ENCODE data around the gene KANSL1L. TPM values are rescaled to one million over a fixed set of nuclear protein-coding genes. Genes with fewer than 3 reads are reported as not detected.

The KANSL1L gene
- total and polyA plus RNA-seq, 9 of the 15 experiments (the other 6 are each of a cell fraction or from before 2014, with no cell fraction given): 1.3 to 6.7 (median 2.4) TPM

DNA sequence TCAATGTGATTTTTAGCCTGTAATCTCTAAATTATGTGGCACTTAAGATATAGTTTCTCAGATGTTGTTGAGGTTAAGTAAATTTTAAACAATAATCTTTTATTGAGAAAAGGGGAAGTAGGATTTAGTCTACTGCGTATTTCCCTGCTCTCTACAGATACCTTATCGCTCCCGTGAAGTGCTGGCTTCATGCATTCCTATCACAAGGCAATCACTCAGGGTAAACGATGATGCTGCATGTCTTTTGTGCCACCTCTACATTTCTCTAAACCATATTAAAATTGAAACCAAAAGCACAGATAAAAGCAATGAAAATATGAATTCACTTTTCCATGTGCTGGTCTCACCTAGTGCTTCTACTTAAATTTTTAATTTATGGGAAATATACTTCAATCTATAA, 183.2 kb downstream of the KANSL1L start:
- POLR2A ChIA-PET: no interaction called here
- Histone ChIP-seq H3K27me3 (ENCODE audit: control insufficient read depth in 2 of 2, insufficient read depth in 2 of 2, low read length in 2 of 2) (no peaks in the 10 kb centered on the region), H3K9me3 (replicated peaks; ENCODE audit: control insufficient read depth, insufficient read depth, low read depth, low read length) (no peaks in the 10 kb centered on the region), H3K4me2 (ENCODE audit: insufficient read depth, low read length) (no peak overlapping the region), H3K4me3 (no peak overlapping the region), H4K20me1 (replicated peaks; ENCODE audit: control insufficient read depth, insufficient read depth, low read length) (no peaks in the 10 kb centered on the region), H3K79me2 (ENCODE audit: control insufficient read depth, insufficient read depth, low read length) (no peaks in the 10 kb centered on the region), H3K36me3 (ENCODE audit: control insufficient read depth, insufficient read depth, low read length) (no peaks in the 10 kb centered on the region), H3K9me1 (ENCODE audit: control insufficient read depth, insufficient read depth, low read length) (no peaks in the 10 kb centered on the region), H3K4me1 (replicated peaks in 1 of 2; ENCODE audit: control insufficient read depth in 2 of 2, insufficient read depth in 2 of 2, low read length in 2 of 2) (no peaks in the 10 kb centered on the region; a peak in 1 of 5 replicates), H2AFZ (ENCODE audit: low read depth, low read length) (no peak overlapping the region), H3K27ac (ENCODE audit: extremely low read depth, low read depth, low read length) (no peak overlapping the region), H3K9ac (ENCODE audit: insufficient read depth in 1 of 2, low read depth in 2 of 2, low read length in 2 of 2) (no peak overlapping the region)
- in situ Hi-C loops (cut with MboI) (no loop called here), intact Hi-C loops (cut with micrococcal nuclease) (loop anchor here (5.0 kb wide), 1 partner anchor 184 kb away; the partner anchor contains the start of gene KANSL1L)
- FAIRE-seq: no peak
- BruUV-seq (replicated peaks): no TSS peak
- WGBS (ENCODE audit: insufficient coverage, low coverage, missing lambda C conversion rate): 0% methylated on average over 4 of the region's 4 CpGs
- CTCF ChIA-PET (ENCODE audit: low intra/inter-chr PET ratio): interaction anchor here (0.6 to 1.3 kb wide), 2 partner anchors 207 to 1494 kb away, joined by 4 read pairs; no protein-coding TSS in a partner anchor
- peak in 2 of 4 experiments; percentile 19 to 32 for DNase-seq (ENCODE audit: extremely low read depth in 1 of 4, low spot score in 3 of 4)
- ATAC-seq: peak; percentile 55; the same call in 1 of the 3 replicates
- TF ChIP-seq, protein P1, sequence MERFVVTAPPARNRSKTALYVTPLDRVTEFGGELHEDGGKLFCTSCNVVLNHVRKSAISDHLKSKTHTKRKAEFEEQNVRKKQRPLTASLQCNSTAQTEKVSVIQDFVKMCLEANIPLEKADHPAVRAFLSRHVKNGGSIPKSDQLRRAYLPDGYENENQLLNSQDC (CRISPR knock-in tag; IDR thresholded peaks at IDR 0.05): no peak
- TF ChIP-seq FOXA3 (CRISPR knock-in tag; conservative IDR thresholded peaks at IDR 0.05 in 1 of 2, IDR thresholded peaks at IDR 0.05 in 1 of 2) (peak in 1 of 2 experiments; percentile 34; a peak in 1 of 4 replicates), HDAC2 (IDR thresholded peaks at IDR 0.05) (no peak), SMARCA4 (IDR thresholded peaks at IDR 0.05) (peak; percentile 86), BHLHE40 (IDR thresholded peaks at IDR 0.05; ENCODE audit: low read length) (peak; percentile 62), TOE1 (IDR thresholded peaks at IDR 0.05; ENCODE audit: borderline replicate concordance) (no peak), TOE1 (CRISPR knock-in tag; IDR thresholded peaks at IDR 0.05; ENCODE audit: borderline replicate concordance, low read depth) (no peak), TCF3 (CRISPR knock-in tag; IDR thresholded peaks at IDR 0.05) (peak; percentile 66), C11orf30 (IDR thresholded peaks at IDR 0.05; ENCODE audit: low read depth) (peak; percentile 57; the same call in 1 of the 2 replicates), ZBTB8A (IDR thresholded peaks at IDR 0.05; ENCODE audit: partially characterized antibody) (no peak), TEAD1 (CRISPR knock-in tag; IDR thresholded peaks at IDR 0.05) (0 out of 4 replicates have a peak, but pooled peaks of 1 of the 2 experiments have one; percentile 40), ZC3H8 (IDR thresholded peaks at IDR 0.05) (no peak), TRIM24 (IDR thresholded peaks at IDR 0.05) (peak in 1 of 2 experiments; percentile 27; a peak in 1 of 4 replicates), ZNF197 (CRISPR knock-in tag; IDR thresholded peaks at IDR 0.05; ENCODE audit: low read depth) (0 out of 2 replicates have a peak, but pooled peaks have one; percentile 36), RCOR1 (IDR thresholded peaks at IDR 0.05; ENCODE audit: borderline replicate concordance in 1 of 2, low read depth in 2 of 2, low read length in 2 of 2) (peak in 1 of 2 experiments; percentile 87; a peak in 3 of 4 replicates), TEAD4 (IDR thresholded peaks at IDR 0.05; ENCODE audit: low read length) (peak; percentile 92), TEAD4 (CRISPR knock-in tag; IDR thresholded peaks at IDR 0.05; ENCODE audit: borderline replicate concordance) (no peak), NFE2 (IDR thresholded peaks at IDR 0.05; ENCODE audit: low read depth) (peak; percentile 85), GTF2A2 (tag; IDR thresholded peaks at IDR 0.05) (no peak), L3MBTL2 (IDR thresholded peaks at IDR 0.05) (0 out of 2 replicates have a peak, but pooled peaks have one; percentile 21), ZNF717 (CRISPR knock-in tag; IDR thresholded peaks at IDR 0.05) (no peak)
- TF ChIP-seq, protein P2, sequence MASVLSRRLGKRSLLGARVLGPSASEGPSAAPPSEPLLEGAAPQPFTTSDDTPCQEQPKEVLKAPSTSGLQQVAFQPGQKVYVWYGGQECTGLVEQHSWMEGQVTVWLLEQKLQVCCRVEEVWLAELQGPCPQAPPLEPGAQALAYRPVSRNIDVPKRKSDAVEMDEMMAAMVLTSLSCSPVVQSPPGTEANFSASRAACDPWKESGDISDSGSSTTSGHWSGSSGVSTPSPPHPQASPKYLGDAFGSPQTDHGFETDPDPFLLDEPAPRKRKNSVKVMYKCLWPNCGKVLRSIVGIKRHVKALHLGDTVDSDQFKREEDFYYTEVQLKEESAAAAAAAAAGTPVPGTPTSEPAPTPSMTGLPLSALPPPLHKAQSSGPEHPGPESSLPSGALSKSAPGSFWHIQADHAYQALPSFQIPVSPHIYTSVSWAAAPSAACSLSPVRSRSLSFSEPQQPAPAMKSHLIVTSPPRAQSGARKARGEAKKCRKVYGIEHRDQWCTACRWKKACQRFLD (CRISPR knock-in tag; IDR thresholded peaks at IDR 0.05): no peak
- TF ChIP-seq, protein P3, sequence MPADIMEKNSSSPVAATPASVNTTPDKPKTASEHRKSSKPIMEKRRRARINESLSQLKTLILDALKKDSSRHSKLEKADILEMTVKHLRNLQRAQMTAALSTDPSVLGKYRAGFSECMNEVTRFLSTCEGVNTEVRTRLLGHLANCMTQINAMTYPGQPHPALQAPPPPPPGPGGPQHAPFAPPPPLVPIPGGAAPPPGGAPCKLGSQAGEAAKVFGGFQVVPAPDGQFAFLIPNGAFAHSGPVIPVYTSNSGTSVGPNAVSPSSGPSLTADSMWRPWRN (IDR thresholded peaks at IDR 0.05; ENCODE audit: low read depth): peak; percentile 72

All from K562 (cell line).